ENCODE data around the gene PRKCH. TPM values are rescaled to one million over a fixed set of nuclear protein-coding genes. Genes with fewer than 3 reads are reported as not detected.

PRKCH gene
- total and polyA plus RNA-seq, 12 donors, result 8.3 to 25.1 (median 17.7) TPM

DNA sequence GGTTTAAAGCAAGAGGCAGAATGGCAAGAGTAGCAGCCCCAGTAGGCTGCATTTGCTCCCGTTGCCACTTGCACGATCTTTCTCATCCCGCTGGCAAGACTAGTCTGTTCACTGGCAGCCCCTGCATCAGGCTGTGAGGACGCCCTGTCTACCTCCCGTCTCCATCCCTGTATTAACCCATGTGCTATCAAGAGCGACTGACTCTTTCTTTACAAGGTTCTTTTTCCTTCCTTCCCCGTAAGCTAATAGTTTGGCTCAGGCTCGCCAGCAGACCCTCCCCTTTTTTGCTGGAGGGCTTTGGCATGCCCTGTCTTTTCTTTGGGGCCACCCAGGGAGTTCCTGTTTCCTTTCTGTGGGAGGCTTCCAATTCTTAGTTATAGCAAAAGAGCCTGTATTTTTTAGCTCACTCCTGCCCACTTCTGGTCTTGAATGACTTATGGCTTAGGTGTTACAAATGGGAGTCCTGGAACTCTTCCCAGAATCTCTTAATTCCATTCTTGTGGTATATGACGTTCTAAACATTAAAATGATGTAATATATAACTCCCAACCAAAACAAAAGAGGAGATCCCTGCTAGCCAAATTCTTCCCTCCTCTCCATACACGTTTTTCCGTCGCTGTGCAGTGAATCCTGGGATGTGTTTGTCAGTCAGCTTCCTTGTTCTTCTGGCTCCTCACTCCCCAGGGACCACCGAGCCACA lies 149.0 kb downstream of the PRKCH start:
- 10 to 13% methylated on average over 13 of the region's 13 CpGs for WGBS, 2 donors
- intact Hi-C loops (cut with DNase I), result loop anchor here in 8 of 10 donors (5.0 to 10.0 kb wide), 8 partner anchors 54 to 244 kb away; partner anchors contain the start of gene HIF1A (in 2 of the 8)
- peak overlapping the region in 4 of 10 donors; percentile 3 to 34 (median 22) for H3K4me3 ChIP-seq

DNA sequence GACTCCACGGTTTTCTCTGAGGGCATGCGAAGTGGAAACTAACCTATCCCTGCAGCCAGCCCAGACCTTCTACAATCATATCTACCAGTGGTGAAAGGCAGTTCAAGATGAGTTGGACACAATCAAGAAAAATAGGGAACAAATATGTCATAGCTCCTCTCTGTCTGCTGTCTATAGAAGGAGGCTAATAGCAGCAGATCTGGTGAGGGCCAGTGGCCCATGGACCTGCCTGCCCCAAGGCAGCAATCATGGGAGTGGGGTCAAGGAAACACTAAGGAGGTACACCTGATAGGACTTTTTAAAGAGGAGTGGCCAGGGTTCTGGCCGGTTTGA lies 149.5 kb downstream of the PRKCH start:
- 14 to 19% methylated on average over 3 of the region's 3 CpGs for WGBS, 2 donors
- intact Hi-C loops (cut with DNase I), result loop anchor here in 8 of 10 donors (5.0 to 10.0 kb wide), 8 partner anchors 54 to 244 kb away; partner anchors contain the start of gene HIF1A (in 2 of the 8)
- H3K27me3 ChIP-seq, result no peaks in the 10 kb centered on the region
- H3K27ac ChIP-seq, result peak overlapping the region; percentile 49 to 97 (median 87)
- no peaks in the 10 kb centered on the region for H3K36me3 ChIP-seq
- H3K9me3 ChIP-seq, result no peaks in the 10 kb centered on the region
- DNase-seq, result no peak
- TF ChIP-seq, protein P1, sequence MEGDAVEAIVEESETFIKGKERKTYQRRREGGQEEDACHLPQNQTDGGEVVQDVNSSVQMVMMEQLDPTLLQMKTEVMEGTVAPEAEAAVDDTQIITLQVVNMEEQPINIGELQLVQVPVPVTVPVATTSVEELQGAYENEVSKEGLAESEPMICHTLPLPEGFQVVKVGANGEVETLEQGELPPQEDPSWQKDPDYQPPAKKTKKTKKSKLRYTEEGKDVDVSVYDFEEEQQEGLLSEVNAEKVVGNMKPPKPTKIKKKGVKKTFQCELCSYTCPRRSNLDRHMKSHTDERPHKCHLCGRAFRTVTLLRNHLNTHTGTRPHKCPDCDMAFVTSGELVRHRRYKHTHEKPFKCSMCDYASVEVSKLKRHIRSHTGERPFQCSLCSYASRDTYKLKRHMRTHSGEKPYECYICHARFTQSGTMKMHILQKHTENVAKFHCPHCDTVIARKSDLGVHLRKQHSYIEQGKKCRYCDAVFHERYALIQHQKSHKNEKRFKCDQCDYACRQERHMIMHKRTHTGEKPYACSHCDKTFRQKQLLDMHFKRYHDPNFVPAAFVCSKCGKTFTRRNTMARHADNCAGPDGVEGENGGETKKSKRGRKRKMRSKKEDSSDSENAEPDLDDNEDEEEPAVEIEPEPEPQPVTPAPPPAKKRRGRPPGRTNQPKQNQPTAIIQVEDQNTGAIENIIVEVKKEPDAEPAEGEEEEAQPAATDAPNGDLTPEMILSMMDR (IDR thresholded peaks at IDR 0.05), result no peak
- H3K4me3 ChIP-seq, result peak overlapping the region in 3 of 10 donors; percentile 32 to 37 (median 34)
- H3K4me1 ChIP-seq, result peaks cover 15 to 99% (median 78%) of the 10 kb centered on the region in 9 donors
- ATAC-seq, result peak in 4 of 8 donors; percentile 2 to 19 (median 7)

More for the DNA sequence above, 149.0 kb downstream of the PRKCH start:
- DNase-seq (peak; percentile 40 to 77), ATAC-seq (peak in 7 of 8 donors; percentile 2 to 51 (median 36))
- peaks cover 13 to 97% (median 78%) of the 10 kb centered on the region in 9 donors for H3K4me1 ChIP-seq
- TF ChIP-seq, protein P1 (IDR thresholded peaks at IDR 0.05), result peak in 6 of 9 donors; percentile 38 to 59 (median 48)
- H3K9me3 ChIP-seq, result no peaks in the 10 kb centered on the region
- no peaks in the 10 kb centered on the region for H3K36me3 ChIP-seq
- H3K27me3 ChIP-seq, result no peaks in the 10 kb centered on the region
- H3K27ac ChIP-seq, result peak overlapping the region; percentile 49 to 97 (median 87)

DNA sequence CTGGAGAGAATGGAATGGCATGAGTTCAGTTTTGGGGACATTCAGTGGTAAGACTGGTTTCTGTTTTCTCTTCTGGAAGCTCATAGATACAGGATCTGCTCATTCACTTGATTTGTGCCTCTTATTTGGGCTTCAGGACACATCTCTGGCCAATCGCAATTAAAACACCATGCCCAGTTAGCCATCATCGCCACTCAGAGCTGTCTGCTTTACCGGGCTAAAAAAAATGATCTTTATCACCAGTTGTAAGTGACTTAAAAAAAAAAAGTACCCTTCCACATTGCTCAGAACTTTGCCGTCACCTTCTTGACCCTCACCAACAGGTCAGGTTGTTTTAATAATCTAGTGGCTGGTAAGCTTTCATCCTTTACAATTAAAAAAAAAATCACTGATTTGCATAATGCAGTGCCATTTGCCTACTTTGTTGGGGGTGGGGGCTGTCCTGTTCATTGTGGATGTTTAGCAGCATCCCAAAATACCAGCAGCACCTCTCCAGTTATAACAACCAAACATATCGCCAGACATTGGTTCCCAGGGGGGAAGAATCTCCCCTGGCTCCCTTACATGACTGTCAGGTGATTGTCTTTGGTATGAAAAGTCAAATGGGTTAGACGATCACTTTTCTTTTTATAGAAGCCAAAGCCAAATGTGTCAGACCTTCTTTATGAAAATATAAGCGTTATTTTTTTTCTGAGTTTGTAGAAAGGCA lies 150.1 kb downstream of the PRKCH start:
- peak in 5 of 8 donors; percentile 27 to 57 (median 42) for ATAC-seq
- WGBS, 2 donors, result 36 to 39% methylated on average over 7 of the region's 7 CpGs
- peak in 1 of 2 donors; percentile 31 for DNase-seq
- Histone ChIP-seq H3K4me1 (peaks cover 15 to 99% (median 78%) of the 10 kb centered on the region in 9 donors), H3K9me3 (no peaks in the 10 kb centered on the region), H3K27me3 (no peaks in the 10 kb centered on the region), H3K4me3 (peak overlapping the region in 8 of 10 donors; percentile 10 to 44 (median 29)), H3K36me3 (no peaks in the 10 kb centered on the region), H3K27ac (peak overlapping the region; percentile 49 to 97 (median 87))
- intact Hi-C loops (cut with DNase I), result loop anchor here in 8 of 10 donors (5.0 to 10.0 kb wide), 8 partner anchors 53 to 243 kb away; partner anchors contain the start of gene HIF1A (in 2 of the 8)
- TF ChIP-seq, protein P1 (IDR thresholded peaks at IDR 0.05), result no peak

Data from heart right ventricle (tissue), 16 donors.